M059J (cell line): ENCODE measurements around the gene ABR. TPM values are rescaled to one million over a fixed set of nuclear protein-coding genes. Genes with fewer than 3 reads are reported as not detected.
A peak's percentile ranks its signal among the peaks of the same experiment; 100 is the strongest.

Experiments
- DNase-seq: peaks from one replicate; pipeline ENCODE4 v3.0.0-alpha.2; 2012; ENCODE audit warnings: low read depth
- total RNA-seq: library from RNA; depleted of rRNA; stranded (reverse); fragments of >200 nt; shearing (Covaris generic); gene quantifications from 2 replicates; pipeline ENCODE4 v1.2.3, GENCODE V29; 2014

ABR gene
- total RNA-seq, 1 experiment from 2014 or later, result 47.3 TPM

DNA sequence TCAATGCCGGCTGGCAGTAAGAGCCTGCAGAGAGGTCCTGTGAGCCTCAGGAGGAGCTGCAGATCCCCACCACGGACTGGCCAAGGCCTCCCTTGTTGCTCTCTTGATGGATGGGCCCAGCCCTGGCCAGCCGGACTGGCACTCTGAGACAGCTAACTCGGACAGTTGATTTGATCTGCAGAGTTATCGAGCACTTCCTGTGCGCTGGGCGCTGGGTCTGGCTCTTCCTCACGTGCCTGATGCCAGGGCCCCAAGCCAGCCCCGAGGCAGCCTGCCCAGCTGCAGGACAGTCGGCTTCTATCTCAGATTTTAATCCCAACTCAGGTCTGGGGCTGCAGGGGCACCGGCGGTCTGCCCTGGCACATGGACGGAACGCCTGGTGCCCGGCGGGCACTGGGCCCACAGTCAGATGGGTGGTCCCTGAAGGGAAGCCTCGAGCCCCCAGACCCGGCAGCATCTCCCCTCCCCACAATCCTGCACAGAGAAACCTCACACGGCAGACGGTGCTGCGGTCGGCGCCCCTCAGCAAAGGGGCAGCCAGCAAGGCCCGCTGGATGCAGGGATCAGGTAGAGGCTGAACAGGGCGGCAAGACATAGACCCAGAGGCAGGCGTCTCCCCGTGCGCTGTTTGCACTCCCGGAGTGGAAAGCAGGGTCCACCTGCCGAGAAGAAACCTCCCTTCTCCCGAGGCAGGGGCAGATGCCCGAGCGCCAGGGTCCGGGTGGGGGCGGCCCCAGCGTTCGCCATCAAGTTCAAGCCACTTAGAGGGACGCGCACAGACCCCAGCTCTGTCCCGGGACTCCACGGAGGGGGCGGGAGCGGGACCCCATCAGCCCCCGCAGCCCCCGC is 148.9 kb downstream of the ABR start:
- no peak for DNase-seq

DNA sequence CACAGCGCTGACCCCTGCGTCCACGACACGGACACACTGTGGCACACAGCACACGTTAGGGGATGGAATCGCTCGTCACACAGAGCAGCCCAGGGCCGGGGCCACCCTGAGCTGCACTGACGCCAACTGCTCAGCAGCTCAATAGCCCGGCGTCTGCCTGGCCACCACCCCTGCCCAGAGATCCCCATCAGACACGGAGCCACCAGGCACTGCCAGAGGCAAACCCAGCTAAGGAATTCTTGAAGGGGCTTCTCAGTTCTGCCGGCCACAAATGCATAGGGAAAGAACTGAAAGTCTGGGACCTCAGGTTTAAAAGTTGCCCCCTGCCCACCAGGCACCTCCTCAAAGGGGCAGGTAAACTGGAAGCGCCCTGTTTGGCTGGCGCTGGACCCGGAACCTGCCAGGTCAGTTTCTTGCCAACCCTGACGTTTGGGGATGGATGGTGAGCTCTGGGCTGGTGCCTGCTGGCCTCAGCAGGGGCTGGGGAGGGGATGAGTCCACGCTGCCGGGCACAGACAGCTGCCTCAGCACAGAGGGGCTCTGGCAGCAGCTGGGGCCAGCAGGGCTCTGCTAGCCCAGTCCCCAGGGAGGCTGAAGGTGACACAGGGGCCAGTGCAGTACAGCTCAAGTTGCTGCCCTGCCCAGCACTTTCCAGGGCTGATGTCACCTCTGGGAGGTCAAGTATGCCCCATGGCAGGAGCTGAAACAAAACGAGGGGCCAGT is 149.7 kb downstream of the ABR start:
- DNase-seq, result no peak

DNA sequence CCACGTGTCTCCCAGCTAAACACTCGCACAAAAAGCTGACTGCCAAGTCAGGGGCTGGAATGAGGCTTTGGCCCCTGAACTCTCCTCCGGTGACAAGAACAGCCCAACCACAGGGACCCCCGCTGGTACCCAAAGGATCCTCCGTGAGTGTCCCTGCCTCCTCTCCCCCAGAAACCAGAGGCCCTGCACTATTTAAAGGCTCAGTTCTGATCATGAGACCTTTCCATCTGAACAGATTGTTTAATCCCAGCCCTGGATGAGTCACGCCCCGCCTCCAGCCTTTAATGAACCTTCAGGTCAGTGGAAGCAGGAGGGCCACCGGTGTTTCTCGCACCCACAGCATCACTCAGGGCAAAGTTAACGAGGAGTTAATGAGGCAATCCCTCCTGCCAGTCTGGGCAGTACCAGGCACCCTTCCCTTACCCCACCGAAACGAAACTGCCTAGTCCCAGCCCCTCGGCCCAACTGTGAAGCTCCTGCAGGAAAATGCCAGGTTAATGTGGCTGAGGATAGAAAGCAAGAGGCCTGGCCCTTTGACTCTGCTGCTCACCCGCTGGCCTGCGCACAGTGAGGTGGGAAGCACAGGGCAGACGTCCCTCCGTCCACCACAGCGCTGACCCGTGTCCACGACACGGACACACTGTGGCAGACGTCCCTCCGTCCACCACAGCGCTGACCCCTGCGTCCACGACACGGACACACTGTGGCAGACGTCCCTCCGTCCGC is 150.4 kb downstream of the ABR start:
- DNase-seq, result peak; percentile 30

DNA sequence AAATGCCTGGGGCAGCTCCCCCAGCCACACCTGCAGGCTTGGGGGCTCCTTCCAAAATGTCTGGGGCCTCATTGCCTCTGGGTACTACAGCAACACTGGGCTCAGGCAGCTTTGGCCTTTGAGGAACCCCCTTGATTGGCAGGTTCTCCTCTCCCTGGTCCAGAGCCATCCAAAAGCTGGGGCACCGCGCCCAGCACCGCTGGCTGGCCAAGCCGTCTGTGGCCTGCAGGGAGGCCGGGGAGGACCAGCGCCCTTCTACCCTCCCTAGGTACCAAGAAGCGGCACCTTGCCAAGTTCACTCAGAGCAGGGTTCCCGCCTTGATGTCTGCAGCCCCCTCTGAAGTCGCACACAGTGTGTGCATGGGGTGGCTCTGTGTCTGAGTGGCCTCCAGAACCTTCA is 152.7 kb downstream of the ABR start:
- DNase-seq, result no peak

DNA sequence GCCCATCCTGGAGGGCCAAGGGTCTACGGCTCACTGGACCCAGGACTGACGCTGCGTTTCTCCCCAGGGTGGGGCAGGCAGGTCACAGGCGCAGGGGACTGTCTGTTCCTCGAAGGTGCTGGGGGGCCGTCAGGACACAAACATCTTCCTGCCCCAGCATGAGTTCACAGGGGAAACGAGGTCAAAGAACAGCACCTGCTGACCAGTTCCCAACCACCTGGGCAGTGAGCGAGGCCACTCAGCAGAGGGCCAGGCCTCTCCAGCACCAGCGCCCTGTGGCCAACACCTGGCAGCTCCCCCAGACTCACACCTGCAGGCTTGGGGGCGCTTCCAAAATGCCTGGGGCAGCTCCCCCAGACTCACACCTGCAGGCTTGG is 153.2 kb downstream of the ABR start:
- no peak for DNase-seq

DNA sequence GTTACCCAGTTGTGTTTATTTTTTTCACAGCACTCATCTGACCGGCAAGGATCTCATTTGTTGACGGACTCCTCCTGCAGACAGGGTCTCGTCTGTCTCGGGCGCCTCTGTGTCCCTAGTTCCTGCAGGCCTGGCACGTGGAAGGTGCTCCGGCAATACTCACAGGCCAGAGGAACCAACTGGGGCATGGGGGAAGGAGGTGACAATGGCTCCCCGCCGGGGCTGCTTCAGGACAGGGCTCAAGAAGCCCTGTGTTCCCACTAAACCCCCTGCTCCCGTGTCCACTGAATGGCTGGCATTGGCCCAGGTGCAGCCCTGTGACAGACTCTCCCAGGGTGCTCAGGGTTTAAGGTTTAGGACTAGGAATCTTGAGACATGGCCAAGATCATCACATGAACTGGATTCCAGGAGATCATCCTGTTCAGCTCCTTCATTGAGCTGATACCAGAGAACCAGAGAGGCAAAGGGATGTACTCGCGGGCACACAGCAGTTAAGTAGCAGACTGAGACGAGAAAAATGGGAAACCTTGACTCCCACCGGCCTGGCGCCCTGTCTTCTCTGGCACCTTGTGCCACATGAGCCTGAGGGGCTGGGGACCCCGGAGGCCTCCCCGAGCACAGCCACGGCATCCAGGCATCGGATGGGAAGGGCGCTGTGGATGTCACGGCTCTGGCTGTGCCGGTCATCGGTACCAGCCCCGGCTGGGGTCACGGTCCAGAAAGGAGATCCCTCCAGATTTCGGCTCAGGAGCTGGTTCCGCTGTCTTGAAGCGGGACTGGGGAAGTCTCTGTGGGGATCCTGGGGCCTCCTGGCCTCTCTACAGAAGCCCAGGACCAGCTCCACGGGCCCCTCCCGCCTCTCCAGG is 153.8 kb downstream of the ABR start:
- no peak for DNase-seq

DNA sequence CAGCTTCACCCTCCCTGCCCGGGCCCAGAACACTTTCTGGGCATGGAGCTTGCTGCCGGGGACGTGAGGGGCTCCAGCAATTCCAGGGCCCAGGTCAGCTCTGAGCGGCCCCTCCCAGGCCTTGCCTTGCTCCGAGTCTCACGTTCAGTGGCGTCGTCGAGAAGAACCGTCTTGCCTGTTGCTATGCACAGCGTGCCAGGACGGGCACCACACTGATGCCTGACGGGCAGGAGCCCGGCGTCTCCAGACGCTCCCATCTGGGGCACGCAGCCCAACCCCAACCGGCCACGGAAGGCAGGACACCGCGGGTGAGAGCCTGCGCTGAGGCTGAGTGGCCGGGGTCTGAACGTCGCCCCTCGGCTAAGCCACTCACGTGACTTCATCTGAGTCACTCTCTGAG is 155.7 kb downstream of the ABR start:
- DNase-seq, result no peak

DNA sequence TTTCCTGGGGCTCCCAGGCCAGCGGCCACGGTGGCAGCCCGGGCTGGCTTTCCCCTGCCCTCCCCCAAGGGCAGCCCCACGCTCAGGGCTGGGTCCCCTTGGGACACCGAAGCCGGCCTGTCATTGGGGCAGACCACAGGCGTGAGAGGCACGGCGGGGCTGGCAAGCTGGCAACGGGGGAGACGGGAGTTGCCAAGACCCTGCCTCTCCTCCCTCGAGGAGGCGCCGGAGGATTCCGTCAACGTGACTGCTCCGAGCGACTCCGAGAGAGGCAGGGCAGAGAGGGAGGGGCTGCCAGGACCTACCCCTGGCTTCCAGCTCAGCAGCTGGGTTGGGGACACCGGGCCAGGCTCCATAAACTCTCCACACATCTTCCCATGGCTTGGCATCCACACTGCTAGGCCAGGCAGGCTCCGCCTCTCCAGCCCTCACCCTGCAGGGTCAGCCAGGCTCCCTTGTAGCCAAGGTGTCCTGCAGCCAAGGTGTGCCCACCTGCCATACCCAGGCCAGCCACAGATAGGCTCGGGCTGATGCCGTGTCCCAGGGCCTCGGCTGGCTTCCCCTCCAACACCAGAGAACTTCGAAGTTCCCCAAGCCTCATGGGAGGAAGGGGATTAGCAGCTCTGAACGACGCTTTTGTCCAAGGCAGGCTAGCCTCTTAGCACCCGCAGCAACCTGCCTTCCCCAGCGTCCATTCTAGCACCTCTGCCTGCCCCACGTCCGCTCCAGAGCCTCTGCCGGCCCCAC is 157.3 kb downstream of the ABR start:
- DNase-seq, result no peak

DNA sequence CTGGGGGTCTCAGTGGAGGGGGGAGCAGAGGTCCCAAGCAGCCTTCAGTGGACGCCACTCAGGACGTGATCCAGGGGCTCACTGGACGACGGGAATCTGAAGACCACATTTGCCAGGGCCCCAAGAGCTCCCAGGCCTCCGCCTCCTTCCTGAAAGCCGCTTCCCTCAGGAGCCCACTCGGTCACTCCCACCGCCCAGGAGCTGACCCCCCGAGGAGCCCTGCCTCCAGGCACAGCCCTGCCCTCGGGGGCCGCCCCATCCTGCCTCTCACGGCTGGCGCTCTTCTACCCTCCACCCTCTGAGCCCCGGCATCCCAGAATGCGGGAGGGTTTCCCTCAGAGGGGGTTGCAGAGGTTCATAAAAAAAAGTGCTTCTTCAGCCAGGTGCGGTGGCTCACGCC is 158.6 kb downstream of the ABR start:
- no peak for DNase-seq

DNA sequence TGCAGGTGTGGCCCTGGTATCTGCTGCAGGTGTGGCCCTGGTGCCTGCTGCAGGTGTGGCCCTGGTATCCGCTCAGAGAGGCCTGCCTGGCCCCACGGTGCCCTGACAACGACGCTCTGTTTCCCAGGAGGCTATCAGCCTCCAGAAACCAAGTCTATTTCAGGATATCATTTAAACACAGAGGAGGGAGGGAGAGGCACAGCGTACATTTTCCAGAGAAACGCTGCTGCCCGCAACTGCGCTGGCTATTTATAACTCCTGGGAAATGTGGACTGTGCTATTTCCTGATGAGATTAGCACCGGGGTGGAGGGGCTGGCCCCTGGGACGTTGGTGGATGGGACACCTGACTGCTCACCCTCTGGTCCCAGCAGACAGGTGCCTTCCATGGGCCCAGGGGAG is 160.3 kb downstream of the ABR start:
- DNase-seq, result no peak

DNA sequence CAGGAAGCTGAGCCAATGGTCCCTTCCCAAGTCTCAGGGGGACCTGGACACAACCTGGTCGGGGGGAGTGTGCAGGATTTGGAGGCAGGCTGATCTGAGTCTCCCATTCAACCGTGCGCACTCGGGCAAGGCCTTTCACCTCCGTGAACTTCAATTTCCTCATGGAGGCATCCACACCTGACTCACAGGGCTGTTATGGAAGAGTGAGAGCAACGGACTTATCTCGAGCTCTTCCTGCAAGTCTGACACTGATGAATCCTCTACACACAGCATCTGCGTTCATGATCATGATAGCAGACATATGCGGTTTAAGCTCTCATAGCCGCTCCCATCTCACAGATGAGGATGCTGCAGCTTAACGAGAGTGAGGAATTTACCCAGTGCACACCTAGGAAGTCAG is 161.2 kb downstream of the ABR start:
- no peak for DNase-seq

DNA sequence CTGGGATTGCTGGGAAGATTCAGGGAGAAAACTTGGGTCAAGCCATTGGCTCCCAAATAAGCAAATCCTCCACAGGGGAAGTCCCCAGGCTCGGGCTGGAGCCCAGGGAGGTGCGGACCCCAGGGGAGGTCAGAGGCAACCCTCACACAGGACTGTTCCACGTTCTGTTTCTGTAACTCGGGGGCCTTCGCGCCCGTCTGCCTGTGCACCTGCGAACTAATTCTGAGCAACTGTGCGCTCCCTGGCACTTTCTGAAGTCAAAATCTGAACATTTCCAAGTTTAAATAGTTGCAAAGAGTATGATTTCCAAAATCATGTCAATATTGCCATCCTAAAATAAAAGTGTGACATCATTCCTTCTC is 166.1 kb downstream of the ABR start:
- no peak for DNase-seq

DNA sequence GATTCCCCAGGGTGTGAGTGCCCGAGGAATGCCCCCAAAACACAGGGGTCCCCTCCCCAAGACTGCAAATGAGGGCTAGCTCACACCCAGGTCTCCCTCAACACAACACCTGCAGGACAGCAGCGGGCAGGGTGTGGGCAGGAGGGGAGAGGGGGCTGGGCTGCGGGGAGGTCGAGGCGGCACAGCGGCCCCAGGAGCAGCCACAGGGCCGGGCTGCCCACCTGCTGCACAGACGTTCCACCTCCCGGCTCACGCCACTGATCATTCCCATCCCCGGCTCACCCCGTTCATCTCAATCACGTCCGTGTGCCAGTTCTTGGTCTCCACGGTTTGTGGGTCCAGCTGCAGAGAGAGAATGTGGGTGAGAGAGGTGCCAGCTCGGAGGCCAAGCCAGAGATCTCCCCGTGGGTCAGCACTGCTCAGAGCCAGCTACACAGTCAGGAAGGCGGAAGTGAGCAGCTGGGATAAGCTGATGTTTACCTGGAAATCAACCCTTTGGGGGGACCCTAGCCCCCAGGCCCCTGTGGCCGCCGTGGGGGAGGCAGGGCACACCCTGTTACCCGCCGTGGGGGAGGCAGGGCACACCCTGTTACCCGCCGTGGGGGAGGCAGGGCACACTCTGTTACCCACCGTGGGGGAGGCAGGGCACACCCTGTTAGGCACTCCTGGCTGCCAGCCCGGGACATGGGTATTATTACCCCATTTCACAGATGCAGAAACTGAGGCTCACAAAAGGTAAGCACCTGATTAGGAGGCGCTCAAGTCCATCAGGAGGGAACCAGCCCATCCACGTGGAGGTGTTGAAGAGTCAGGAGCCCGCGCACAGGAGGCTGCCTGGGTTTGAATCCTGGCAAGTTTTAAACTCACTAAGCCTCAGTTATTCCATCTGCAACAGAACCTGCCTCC is 166.7 kb downstream of the ABR start:
- DNase-seq, result no peak

DNA sequence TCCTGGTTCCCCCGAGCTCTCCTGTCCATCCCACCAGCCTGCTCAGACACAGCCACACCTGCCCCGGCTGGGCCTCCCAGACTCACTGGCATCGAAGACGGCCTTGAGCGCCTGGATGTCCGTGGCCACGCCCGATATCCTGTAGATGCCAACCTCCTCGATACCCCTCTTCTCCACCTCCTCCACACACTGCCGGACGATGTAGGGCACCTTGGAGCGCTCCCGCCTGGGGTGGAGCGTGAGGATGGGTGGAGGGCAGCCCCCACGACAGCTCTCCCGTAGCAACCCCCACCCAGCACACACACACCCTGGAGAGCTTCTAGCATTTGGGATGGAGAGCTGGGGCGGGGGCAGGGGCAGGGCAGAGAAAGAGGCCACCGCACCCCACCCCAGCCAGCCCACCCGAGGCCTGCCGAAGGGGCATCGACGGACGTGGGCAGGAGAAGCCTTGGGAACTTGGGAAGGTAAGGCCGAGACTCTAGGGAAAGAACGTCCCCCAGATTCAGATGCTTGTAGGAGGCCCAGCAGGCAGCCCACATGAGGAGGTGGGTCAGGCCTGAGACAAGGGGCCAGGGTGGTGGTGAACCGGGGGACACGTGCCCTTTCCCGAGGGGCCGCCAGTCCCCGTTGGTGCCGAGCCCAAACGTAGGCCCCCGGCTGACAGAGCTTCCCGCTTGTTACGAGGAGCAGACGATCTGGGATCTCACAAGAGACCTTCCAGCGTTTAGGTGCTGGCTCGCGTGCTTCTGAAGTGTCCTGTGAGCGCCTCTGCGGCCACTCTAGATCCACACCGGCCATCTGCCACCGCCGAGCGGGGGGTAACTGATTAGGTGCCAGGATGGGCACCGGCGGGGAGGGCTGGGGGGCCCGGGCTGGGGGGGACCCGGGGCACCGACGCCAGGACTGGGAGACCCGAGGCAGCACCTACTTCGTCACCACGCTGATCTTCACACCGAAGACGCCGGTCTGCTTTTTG is 167.7 kb downstream of the ABR start:
- DNase-seq, result no peak

DNA sequence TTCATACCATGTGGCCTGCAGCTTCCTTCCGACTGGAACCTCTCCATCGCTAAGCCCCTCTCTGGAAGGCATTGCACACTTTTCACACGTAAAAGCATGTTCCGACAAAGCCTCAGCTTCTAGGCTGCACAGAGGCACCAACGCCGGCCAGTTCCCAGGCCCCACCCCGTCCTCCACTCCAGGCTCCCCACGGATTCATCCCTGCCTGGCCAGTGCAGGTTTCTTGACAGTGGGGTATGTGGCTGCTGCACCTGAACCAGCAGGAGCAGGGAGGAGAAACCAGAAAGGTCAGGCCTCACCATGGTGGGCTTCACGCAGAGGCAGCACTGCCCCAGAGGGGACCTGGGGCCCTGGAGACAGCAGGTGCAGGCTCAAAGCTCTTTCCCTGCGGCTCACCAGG is 168.6 kb downstream of the ABR start:
- no peak for DNase-seq

DNA sequence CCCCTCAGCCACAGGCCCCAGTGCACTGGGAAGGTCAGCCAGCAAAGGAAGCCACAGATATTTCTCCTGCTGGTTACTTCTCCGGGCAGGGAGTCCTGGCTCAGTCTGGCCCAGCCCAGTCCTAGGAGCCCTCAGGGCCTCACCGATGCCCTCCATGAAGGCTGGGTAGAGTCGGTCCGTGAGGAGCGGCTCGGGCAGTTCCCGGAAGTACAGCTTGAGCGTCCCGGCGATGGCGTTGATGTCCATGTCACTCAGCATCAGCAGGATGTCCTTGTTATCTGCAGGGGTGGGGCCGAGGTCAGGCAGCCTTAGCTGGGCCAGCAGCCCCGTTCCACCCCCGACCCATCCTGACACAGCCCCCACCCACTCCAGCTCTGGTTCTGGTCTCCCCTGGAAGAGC is 169.2 kb downstream of the ABR start:
- DNase-seq, result no peak

DNA sequence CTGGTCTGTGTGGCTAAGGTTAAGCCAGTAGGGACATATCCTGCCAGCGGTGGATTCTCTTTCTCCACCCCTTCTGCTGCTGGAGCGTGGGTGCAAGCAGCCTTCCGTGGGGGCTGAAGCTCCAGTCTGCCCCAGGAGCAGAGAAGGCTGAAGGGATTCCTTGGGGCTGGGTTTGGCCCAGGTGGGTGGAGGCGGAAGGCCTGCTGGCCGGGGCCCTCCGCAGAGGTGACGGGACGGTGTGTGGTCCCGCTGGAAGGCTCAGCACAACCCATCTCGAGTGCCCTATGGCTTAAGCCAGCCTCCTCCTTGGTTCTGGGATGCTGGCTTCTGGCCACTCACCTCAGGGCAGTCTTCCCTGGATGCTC is 169.7 kb downstream of the ABR start:
- DNase-seq, result no peak

DNA sequence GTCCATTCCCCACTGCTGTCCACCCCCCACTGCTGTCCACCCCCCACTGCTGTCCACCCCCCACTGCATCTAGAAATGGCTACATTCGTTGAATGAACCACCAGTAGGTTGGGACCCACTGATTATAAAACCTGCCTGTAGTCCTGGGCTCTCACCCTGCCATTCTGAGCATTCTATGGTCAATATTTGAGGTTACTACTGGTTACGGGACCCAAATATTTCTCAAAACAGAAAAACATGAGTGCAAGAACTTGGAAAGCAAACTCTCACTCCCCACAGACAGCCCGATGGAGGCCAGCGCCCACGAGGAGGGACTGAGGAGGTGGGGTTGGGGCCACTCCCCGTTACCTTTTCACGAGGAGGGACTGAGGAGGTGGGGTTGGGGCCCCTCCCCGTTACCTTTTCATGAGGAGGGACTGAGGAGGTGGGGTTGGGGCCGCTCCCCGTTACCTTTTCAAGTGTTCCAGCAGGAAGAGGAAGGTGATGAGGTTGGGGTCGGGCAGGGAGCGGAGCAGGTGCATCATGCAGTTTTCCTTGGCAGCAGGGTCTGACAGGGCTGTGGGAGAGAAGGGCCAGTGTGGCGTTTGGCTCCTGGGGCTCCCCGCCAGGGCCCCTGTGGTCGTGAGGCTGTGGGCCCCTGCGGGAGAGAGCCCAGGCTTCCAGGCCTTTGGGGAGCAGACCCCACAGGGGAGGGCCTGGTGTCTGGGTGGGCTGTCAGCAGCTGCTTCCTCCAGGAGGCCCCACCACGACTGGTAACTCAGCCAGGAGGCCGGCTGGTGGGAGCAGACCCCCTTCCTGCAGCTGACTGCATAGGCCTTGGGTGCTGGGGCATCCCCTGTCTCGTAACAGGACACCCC is 170.3 kb downstream of the ABR start:
- DNase-seq, result no peak
